ENCODE results near the gene MCL1. TPM values are rescaled to one million over a fixed set of nuclear protein-coding genes. Genes with fewer than 3 reads are reported as not detected.
"Not testable (repeated sequence)": the region's sequence is repeated elsewhere in the genome, so short reads cannot be mapped to it uniquely, and the experiment has no call there.

Gene MCL1
- 100 to 1,000 TPM; 156 to 449 (median 178) TPM for polyA plus RNA-seq (ENCODE audit: insufficient read length in 4 of 4)

- peak; percentile 85 to 91 (median 88) for DNase-seq (ENCODE audit: low read depth in 4 of 4, low spot score in 3 of 4)
Observed at GRCh38 chr1:150579110-150579944, at the start of gene MCL1. MCL1 (minus strand) TSS chr1:150579610; CDS start chr1:150579530, 80 bp downstream.

- no peak for DNase-seq (ENCODE audit: low read depth in 4 of 4, low spot score in 3 of 4)
Observed at GRCh38 chr1:150628766-150629114, 49.3 kb upstream of the MCL1 start.

- DNase-seq (ENCODE audit: low read depth in 4 of 4, low spot score in 3 of 4) = no peak
Observed at GRCh38 chr1:150627826-150628410, 48.5 kb upstream of the MCL1 start.

GRCh38 chr1:150626150-150626549 is 46.7 kb upstream of the MCL1 start:
- no peak for DNase-seq (ENCODE audit: low read depth in 4 of 4, low spot score in 3 of 4)

GRCh38 chr1:150624546-150624945 is 45.1 kb upstream of the MCL1 start:
- DNase-seq (ENCODE audit: low read depth in 4 of 4, low spot score in 3 of 4) = not testable (repeated sequence)

GRCh38 chr1:150624134-150624533 is 44.7 kb upstream of the MCL1 start:
- DNase-seq (ENCODE audit: low read depth in 4 of 4, low spot score in 3 of 4) = not testable (repeated sequence)

GRCh38 chr1:150622303-150622975 is 43.0 kb upstream of the MCL1 start:
- DNase-seq (ENCODE audit: low read depth in 4 of 4, low spot score in 3 of 4) = no peak

- DNase-seq (ENCODE audit: low read depth in 4 of 4, low spot score in 3 of 4) = no peak
Observed at GRCh38 chr1:150621497-150622302, 42.3 kb upstream of the MCL1 start.

GRCh38 chr1:150620919-150621318 is 41.5 kb upstream of the MCL1 start:
- DNase-seq (ENCODE audit: low read depth in 4 of 4, low spot score in 3 of 4) = no peak

GRCh38 chr1:150619576-150620509 is 40.4 kb upstream of the MCL1 start:
- DNase-seq (ENCODE audit: low read depth in 4 of 4, low spot score in 3 of 4) = no peak

- DNase-seq (ENCODE audit: low read depth in 4 of 4, low spot score in 3 of 4) = no peak
Observed at GRCh38 chr1:150615346-150616201, 36.2 kb upstream of the MCL1 start.

GRCh38 chr1:150613061-150613920 is 33.9 kb upstream of the MCL1 start:
- no peak for DNase-seq (ENCODE audit: low read depth in 4 of 4, low spot score in 3 of 4)

- no peak for DNase-seq (ENCODE audit: low read depth in 4 of 4, low spot score in 3 of 4)
Observed at GRCh38 chr1:150612014-150612345, 32.6 kb upstream of the MCL1 start.

- DNase-seq (ENCODE audit: low read depth in 4 of 4, low spot score in 3 of 4) = no peak
Observed at GRCh38 chr1:150610576-150610975, 31.2 kb upstream of the MCL1 start.

- DNase-seq (ENCODE audit: low read depth in 4 of 4, low spot score in 3 of 4) = no peak
Observed at GRCh38 chr1:150609732-150610131, 30.3 kb upstream of the MCL1 start.

GRCh38 chr1:150606463-150607142 is 27.2 kb upstream of the MCL1 start:
- DNase-seq (ENCODE audit: low read depth in 4 of 4, low spot score in 3 of 4) = no peak

GRCh38 chr1:150605451-150605731 is 26.0 kb upstream of the MCL1 start:
- DNase-seq (ENCODE audit: low read depth in 4 of 4, low spot score in 3 of 4) = not testable (repeated sequence)

GRCh38 chr1:150604226-150604588 is 24.8 kb upstream of the MCL1 start:
- DNase-seq (ENCODE audit: low read depth in 4 of 4, low spot score in 3 of 4) = no peak

Measured in left renal pelvis (tissue), 4 donors.